Breast epithelium (tissue), 4 donors: Measurements from ENCODE around the gene PLA2G15. TPM values are rescaled to one million over a fixed set of nuclear protein-coding genes. Genes with fewer than 3 reads are reported as not detected.

Source experiments
- DNase-seq, 2 donors: peaks; one replicate each; pipeline ENCODE4 v3.0.0-alpha.2; 2019; ENCODE audit warnings: low spot score in 2 of 2
- H3K27ac ChIP-seq, 2 donors: fragments of 200-600 bp; sonication (generic) in 1 of 2; one replicate each; pipeline ENCODE4 v1.5.1; 2016 to 2019; ENCODE audit warnings: mild to moderate bottlenecking in 1 of 2
- H3K27me3 ChIP-seq, 2 donors: fragments of 200-600 bp; sonication (generic) in 1 of 2; one replicate each; pipeline versions ENCODE4 v1.5.1 to v1.6.0; 2017 to 2019; ENCODE audit warnings: control low read depth in 1 of 2, mild to moderate bottlenecking in 1 of 2
- H3K36me3 ChIP-seq: fragments of 200-600 bp; one replicate; pipeline ENCODE4 v1.5.1; 2019
- H3K4me1 ChIP-seq, 2 donors: fragments of 200-600 bp; sonication (generic); one replicate each; pipeline ENCODE4 v1.5.1; 2016 to 2019; ENCODE audit warnings: control low read depth in 1 of 2
- H3K4me3 ChIP-seq, 3 donors: fragments of 200-600 bp; sonication (generic); 1 replicate in 2 of 3; 2 replicates in 1 of 3; pipeline ENCODE4 v1.5.1; 2016 to 2019; ENCODE audit warnings: mild to moderate bottlenecking in 3 of 3, moderate library complexity in 2 of 3
- H3K9me3 ChIP-seq, 2 donors: fragments of 200-600 bp; sonication (generic) in 1 of 2; one replicate each; pipeline ENCODE4 v1.5.1; 2016 to 2019; ENCODE audit warnings: control low read depth in 1 of 2
- POLR2A ChIP-seq: fragments of 450-650 bp; IDR thresholded peaks from one replicate; pipeline ENCODE4 v1.6.1; 2016; ENCODE audit warnings: antibody characterized with exemption, mild to moderate bottlenecking, moderate library complexity
- POLR2AphosphoS5 ChIP-seq, 3 donors: sonication (generic); formaldehyde crosslinking; IDR thresholded peaks; one replicate each; pipeline ENCODE4 v1.6.1; 2017; ENCODE audit warnings: antibody characterized with exemption in 3 of 3
- intact Hi-C: fragments of 100-400 bp; cut with DNase I; formaldehyde crosslinking; loops from one replicate; pipeline ENCODE4 v1.15.1; 2023; ENCODE audit warnings: low total_unique reads
- total RNA-seq, 3 donors: library from RNA; depleted of rRNA; stranded (reverse); fragments of >200 nt; gene quantifications; one replicate each; pipeline ENCODE4 v1.1.0, GENCODE V29; 2016
- TF ChIP-seq, protein P1 (sequence below), 3 donors: fragments of 450-650 bp; IDR thresholded peaks; one replicate each; pipeline ENCODE4 v1.5.1; 2016 to 2017; ENCODE audit warnings: antibody characterized with exemption in 3 of 3, mild to moderate bottlenecking in 3 of 3, moderate library complexity in 3 of 3

The PLA2G15 gene
- total RNA-seq, 3 donors from 2014 or later: 15.4 to 34.7 (median 19.8) TPM

DNA sequence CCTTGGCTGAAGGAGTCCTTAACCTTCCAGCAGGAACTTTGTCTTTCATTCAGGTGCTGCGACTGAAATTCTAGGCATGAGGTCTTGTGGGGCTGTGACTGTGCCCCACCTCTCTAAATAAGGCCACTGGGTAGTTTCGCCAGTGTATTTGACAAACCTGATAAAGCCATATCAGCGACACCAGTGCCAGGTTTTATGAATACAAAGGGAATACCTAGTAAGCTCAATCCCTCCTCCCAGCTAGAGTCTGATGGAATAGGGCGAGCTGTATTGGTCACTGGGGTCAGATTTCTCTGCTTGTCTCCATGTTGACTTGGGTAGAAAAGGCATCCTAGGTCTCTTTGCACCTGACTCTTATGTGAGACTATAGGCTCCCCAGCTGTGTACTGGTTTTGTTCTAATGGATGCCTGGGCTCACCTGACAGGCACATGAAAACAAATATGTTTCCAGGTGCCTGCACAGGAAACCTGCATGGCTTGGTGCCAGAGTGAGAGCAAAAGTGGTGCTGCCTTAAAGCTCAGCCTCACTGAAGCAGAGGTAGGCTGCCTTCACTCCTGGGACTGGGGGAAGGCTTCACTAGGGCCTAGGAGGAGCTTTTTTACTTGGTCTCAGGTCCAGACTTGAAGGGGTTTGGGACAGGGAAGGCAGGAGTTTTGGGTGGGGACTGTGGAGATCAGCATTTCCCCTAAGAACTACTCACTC lies 27.5 kb downstream of the PLA2G15 start:
- Histone ChIP-seq H3K27ac (peak overlapping the region in 1 of 2 donors; percentile 15), H3K36me3 (no peaks in the 10 kb centered on the region), H3K27me3 (no peaks in the 10 kb centered on the region), H3K9me3 (no peaks in the 10 kb centered on the region), H3K4me1 (no peaks in the 10 kb centered on the region), H3K4me3 (no peak overlapping the region)
- no peak for DNase-seq
- intact Hi-C loops: no loop called here
- TF ChIP-seq, protein P1, sequence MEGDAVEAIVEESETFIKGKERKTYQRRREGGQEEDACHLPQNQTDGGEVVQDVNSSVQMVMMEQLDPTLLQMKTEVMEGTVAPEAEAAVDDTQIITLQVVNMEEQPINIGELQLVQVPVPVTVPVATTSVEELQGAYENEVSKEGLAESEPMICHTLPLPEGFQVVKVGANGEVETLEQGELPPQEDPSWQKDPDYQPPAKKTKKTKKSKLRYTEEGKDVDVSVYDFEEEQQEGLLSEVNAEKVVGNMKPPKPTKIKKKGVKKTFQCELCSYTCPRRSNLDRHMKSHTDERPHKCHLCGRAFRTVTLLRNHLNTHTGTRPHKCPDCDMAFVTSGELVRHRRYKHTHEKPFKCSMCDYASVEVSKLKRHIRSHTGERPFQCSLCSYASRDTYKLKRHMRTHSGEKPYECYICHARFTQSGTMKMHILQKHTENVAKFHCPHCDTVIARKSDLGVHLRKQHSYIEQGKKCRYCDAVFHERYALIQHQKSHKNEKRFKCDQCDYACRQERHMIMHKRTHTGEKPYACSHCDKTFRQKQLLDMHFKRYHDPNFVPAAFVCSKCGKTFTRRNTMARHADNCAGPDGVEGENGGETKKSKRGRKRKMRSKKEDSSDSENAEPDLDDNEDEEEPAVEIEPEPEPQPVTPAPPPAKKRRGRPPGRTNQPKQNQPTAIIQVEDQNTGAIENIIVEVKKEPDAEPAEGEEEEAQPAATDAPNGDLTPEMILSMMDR (IDR thresholded peaks at IDR 0.05): no peak
- TF ChIP-seq POLR2AphosphoS5 (IDR thresholded peaks at IDR 0.05): no peak
- TF ChIP-seq POLR2A: no peak

- TF ChIP-seq, protein P1 (IDR thresholded peaks at IDR 0.05): no peak
- TF ChIP-seq POLR2AphosphoS5 (IDR thresholded peaks at IDR 0.05): no peak
- no peak for TF ChIP-seq POLR2A
- no peaks in the 10 kb centered on the region for H3K27me3 ChIP-seq
- DNase-seq: no peak
- H3K27ac ChIP-seq: peak overlapping the region in 1 of 2 donors; percentile 3
- no peaks in the 10 kb centered on the region for H3K36me3 ChIP-seq
- H3K4me3 ChIP-seq: no peak overlapping the region
- intact Hi-C loops: no loop called here
- H3K4me1 ChIP-seq: no peaks in the 10 kb centered on the region
- H3K9me3 ChIP-seq: no peaks in the 10 kb centered on the region
Observed at GRCh38 chr16:68273459-68273858, 28.3 kb downstream of the PLA2G15 start.

DNA sequence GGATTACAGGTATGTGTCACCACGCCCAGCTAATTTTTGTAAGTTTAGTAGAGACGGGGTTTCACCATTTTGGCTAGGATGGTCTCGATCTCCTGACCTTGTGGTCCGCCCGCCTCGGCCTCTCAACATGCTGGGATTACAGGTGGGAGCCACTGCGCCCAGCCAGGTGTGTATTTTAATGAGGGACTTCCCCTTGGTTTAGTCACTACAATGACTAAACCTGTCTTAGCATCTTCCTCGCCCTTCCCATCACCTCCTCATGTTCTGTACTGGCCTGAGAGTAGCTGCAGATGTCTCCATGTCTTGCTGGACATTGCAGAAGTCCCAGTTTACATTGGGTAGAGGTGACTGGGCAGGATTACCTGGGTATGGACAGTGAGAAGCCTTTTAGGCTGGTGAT lies 28.7 kb downstream of the PLA2G15 start:
- Histone ChIP-seq H3K4me1 (no peaks in the 10 kb centered on the region), H3K27ac (peak overlapping the region in 1 of 2 donors; percentile 3)
- TF ChIP-seq POLR2A: no peak
- TF ChIP-seq, protein P1 (IDR thresholded peaks at IDR 0.05): no peak
- TF ChIP-seq POLR2AphosphoS5 (IDR thresholded peaks at IDR 0.05): no peak

DNA sequence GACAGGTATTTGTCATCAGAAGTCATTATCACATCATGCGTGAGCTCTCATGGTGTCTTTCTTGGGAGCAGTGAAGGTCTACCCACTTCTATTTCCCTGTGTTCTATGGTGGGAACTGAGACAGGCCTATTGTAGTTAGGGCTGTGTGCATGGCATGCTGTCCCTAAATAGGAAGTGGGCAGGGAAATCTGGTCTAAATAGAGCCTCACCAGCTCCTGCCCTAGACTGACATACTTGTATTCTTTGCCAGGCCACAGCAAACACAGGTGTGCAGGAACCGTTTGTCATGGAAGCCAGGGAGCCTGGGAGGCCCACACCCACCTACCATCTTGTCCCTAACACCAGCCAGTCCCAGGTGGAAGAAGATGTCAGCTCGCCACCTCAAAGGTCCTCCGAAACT lies 29.3 kb downstream of the PLA2G15 start:
- H3K9me3 ChIP-seq: no peaks in the 10 kb centered on the region
- intact Hi-C loops: no loop called here
- DNase-seq: no peak
- TF ChIP-seq POLR2A: no peak
- H3K27ac ChIP-seq: peak overlapping the region in 1 of 2 donors; percentile 3
- no peak overlapping the region for H3K4me3 ChIP-seq
- H3K27me3 ChIP-seq: no peaks in the 10 kb centered on the region
- no peaks in the 10 kb centered on the region for H3K36me3 ChIP-seq
- H3K4me1 ChIP-seq: no peaks in the 10 kb centered on the region

More for the DNA sequence above, 28.7 kb downstream of the PLA2G15 start:
- Histone ChIP-seq H3K27me3 (no peaks in the 10 kb centered on the region), H3K4me3 (no peak overlapping the region), H3K9me3 (no peaks in the 10 kb centered on the region), H3K36me3 (no peaks in the 10 kb centered on the region)
- intact Hi-C loops: no loop called here
- DNase-seq: no peak

- no peaks in the 10 kb centered on the region for H3K9me3 ChIP-seq
- H3K36me3 ChIP-seq: no peaks in the 10 kb centered on the region
- H3K4me1 ChIP-seq: no peaks in the 10 kb centered on the region
- DNase-seq: no peak
- H3K4me3 ChIP-seq: no peak overlapping the region
- peak overlapping the region; percentile 28 to 74 for H3K27ac ChIP-seq
- TF ChIP-seq POLR2A (no peak), POLR2AphosphoS5 (IDR thresholded peaks at IDR 0.05) (no peak)
- TF ChIP-seq, protein P1 (IDR thresholded peaks at IDR 0.05): no peak
- intact Hi-C loops: no loop called here
- no peaks in the 10 kb centered on the region for H3K27me3 ChIP-seq
Observed at GRCh38 chr16:68275611-68276191, 30.5 kb downstream of the PLA2G15 start.
